ENCODE results near the gene GRAPL.
"Not testable (repeated sequence)": the region's sequence is repeated elsewhere in the genome, so short reads cannot be mapped to it uniquely, and the experiment has no call there.

GRAPL gene

DNA sequence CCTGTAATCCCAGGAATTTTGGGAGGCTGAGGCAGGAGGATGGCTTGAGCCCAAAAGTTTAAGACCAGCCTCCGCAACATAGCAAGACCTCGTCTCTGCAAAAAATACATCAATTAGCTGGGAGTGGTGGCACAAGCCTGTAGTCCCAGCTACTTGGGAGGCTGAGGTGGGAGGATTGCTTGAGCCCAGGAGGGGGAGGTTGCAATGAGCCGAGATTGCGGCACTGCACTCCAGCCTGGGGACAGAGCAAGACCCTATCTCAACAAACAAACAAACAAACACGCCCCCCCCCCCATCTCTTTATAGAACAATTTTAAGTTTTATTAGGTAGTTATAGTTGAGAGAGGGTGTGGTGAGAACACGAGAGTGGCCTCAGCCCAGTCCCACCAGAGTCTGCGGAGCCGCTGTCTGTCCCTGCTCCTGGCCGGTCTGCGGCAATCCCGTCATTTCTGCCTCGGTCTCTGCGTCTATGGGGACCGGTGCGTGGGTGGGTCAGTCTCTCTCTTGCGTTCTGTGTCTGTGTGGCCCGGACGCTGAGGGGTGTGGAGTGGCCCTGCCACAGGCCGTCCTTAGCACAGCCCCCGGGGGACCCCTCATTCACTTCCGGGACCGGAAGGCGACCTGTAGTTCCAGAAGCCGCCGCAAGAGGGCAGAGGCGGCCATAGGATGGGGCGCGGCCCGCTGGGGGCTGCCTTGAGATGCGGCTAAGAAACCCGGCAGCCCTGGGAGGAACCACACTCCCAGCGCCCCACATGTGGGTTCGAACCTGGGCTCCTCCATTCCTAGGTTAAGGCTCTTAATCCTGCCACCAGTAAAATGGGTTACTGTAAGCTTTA, 53.9 kb downstream of the GRAPL start:
- H3K4me3 ChIP-seq (ENCODE audit: low read depth, low read length); DNase-seq (ENCODE audit: low read depth): not testable (repeated sequence)

DNA sequence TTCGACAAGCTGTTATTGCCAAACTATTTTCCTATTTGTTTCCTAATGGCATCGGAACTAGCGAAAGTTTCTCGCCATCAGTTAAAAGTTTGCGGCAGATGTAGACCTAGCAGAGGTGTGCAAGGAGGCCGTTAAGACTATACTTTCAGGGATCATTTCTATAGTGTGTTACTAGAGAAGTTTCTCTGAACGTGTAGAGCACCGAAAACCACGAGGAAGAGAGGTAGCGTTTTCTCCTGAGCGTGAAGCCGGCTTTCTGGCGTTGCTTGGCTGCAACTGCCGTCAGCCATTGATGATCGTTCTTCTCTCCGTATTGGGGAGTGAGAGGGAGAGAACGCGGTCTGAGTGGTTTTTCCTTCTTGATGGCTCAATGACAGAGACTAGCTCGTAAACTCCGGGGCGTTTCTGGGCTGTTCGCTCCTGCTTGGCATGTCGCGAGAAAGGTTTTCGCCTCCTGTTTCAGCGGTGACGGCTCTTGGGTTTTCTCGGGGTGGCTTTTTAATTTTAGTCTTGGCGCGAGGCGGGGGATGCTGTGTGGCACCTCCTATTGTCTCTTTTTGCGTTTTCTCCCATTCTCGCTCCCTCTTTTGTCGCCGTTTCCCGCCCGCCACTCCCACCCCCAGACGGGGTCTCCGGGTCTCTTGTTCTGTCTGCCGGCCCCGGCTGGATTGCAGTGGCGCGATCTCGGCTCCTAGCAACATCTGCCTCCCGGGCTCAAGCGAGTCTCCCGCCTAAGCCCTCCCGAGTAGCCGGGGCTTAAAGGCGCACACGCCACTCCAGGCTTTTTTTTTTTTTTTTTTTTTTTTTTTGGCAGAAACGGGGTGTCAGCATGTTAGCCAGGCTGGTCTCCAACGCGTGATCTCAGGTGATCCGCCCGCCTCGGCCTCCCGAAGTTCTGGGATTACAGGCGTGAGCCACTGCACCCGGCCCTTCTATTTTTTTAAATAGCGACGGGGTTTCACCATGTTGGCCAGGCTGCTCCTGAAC, 60.8 kb downstream of the GRAPL start:
- not testable (repeated sequence) for DNase-seq (ENCODE audit: low read depth); H3K4me3 ChIP-seq (ENCODE audit: low read depth, low read length)

DNA sequence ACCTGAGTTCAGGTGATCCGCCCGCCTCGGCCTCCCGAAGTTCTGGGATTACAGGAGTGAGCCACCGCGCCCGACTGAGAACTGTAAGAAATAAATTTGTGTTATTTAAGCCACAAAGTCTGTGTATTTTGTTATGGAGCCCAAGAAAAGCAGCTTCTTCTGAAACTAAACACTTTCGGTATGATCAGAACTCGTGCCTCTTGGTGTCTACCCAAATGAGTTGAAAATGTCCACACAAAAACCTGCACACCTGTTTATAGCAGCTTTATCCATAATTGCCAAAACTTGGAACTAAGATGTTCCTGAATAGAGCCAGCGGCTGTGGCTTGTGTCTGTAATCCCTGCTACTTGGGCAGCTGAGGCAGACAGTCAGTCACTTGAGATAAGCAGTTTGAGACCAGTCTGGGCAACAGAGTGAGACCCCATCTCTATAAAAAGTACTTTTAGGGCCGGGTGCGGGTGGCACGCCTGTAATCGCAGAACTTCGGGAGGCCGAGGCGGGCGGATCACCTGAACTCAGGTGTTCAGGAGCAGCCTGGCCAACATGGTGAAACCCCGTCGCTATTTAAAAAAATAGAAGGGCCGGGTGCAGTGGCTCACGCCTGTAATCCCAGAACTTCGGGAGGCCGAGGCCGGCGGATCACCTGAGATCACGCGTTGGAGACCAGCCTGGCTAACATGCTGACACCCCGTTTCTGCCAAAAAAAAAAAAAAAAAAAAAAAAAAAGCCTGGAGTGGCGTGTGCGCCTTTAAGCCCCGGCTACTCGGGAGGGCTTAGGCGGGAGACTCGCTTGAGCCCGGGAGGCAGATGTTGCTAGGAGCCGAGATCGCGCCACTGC, 61.7 kb downstream of the GRAPL start:
- not testable (repeated sequence) for H3K4me3 ChIP-seq (ENCODE audit: low read depth, low read length); DNase-seq (ENCODE audit: low read depth)

DNA sequence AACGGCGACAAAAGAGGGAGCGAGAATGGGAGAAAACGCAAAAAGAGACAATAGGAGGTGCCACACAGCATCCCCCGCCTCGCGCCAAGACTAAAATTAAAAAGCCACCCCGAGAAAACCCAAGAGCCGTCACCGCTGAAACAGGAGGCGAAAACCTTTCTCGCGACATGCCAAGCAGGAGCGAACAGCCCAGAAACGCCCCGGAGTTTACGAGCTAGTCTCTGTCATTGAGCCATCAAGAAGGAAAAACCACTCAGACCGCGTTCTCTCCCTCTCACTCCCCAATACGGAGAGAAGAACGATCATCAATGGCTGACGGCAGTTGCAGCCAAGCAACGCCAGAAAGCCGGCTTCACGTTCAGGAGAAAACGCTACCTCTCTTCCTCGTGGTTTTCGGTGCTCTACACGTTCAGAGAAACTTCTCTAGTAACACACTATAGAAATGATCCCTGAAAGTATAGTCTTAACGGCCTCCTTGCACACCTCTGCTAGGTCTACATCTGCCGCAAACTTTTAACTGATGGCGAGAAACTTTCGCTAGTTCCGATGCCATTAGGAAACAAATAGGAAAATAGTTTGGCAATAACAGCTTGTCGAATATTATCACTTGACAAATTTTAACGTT, 62.5 kb downstream of the GRAPL start:
- not testable (repeated sequence) for DNase-seq (ENCODE audit: low read depth); H3K4me3 ChIP-seq (ENCODE audit: low read depth, low read length)

DNA sequence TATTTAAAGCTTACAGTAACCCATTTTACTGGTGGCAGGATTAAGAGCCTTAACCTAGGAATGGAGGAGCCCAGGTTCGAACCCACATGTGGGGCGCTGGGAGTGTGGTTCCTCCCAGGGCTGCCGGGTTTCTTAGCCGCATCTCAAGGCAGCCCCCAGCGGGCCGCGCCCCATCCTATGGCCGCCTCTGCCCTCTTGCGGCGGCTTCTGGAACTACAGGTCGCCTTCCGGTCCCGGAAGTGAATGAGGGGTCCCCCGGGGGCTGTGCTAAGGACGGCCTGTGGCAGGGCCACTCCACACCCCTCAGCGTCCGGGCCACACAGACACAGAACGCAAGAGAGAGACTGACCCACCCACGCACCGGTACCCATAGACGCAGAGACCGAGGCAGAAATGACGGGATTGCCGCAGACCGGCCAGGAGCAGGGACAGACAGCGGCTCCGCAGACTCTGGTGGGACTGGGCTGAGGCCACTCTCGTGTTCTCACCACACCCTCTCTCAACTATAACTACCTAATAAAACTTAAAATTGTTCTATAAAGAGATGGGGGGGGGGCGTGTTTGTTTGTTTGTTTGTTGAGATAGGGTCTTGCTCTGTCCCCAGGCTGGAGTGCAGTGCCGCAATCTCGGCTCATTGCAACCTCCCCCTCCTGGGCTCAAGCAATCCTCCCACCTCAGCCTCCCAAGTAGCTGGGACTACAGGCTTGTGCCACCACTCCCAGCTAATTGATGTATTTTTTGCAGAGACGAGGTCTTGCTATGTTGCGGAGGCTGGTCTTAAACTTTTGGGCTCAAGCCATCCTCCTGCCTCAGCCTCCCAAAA, 69.2 kb downstream of the GRAPL start:
- not testable (repeated sequence) for DNase-seq (ENCODE audit: low read depth); H3K4me3 ChIP-seq (ENCODE audit: low read depth, low read length)

DNA sequence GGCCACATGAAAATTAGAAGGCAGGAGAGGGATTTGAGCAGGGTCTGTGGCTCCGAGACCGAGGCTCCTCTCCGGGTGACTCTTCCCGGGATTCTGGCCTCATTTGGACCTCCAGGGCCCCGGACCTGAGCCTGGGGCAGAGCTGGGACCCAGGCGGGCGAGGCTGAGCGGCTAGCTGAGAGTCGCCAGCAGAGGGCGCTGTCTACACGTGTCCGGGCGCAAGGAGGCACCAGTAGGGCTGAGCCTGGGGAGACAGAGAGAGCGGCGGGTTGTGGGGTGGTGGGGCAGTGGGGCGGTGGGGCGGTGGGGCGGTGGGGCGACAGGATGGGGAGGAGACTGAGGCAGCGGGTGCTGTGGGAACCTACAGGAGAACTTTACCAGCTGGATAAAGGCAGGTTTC, 75.1 kb downstream of the GRAPL start:
- DNase-seq (ENCODE audit: low read depth); H3K4me3 ChIP-seq (ENCODE audit: low read depth, low read length): not testable (repeated sequence)

DNA sequence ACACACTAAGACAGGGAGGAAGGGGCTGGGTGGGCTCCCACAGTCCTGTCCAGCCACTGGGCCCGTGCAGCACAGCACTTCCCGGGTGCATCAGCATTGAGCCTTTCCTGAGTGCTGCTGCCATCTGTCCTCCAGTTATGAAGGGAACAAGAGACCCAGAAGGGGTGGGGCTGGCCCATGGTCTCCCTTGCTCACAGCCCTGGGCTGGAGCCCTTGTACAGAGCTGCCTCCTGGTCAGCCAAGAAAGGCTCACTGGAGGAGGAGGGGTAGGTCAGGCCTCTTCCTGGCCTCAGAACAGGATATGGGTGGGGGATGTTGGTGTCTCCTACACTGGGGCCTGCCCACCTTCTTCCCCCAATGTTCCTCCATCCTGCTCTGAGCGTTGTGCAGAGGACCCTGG, 76.0 kb downstream of the GRAPL start:
- H3K4me3 ChIP-seq (ENCODE audit: low read depth, low read length); DNase-seq (ENCODE audit: low read depth): not testable (repeated sequence)

Measured in skeletal muscle cell (primary cell).